GM12878 (cell line): ENCODE results near the gene IRF2. TPM values are rescaled to one million over a fixed set of nuclear protein-coding genes. Genes with fewer than 3 reads are reported as not detected.

ENCODE experiments used
- IRF4 ChIP-seq: IDR thresholded peaks from 2 replicates; pipeline ENCODE4 v1.6.1; 2011; ENCODE audit warnings: low read depth, low read length
- KLF5 ChIP-seq: fragments of 450-650 bp; IDR thresholded peaks from 2 replicates; pipeline ENCODE4 v1.6.1; 2014; ENCODE audit warnings: mild to moderate bottlenecking; ENCODE audit not compliant: partially characterized antibody
- MEF2A ChIP-seq: IDR thresholded peaks from 2 replicates; pipeline ENCODE4 v1.6.1; 2011; ENCODE audit warnings: low read depth, mild to moderate bottlenecking, low read length, moderate library complexity; ENCODE audit not compliant: insufficient read depth
- NR2C2 ChIP-seq: IDR thresholded peaks from 2 replicates; pipeline ENCODE4 v1.6.1; 2011; ENCODE audit warnings: borderline replicate concordance, low read depth; ENCODE audit not compliant: control insufficient read depth, insufficient read length
- NRF1 ChIP-seq: conservative IDR thresholded peaks from 2 replicates; pipeline ENCODE4 v1.6.1; 2011; ENCODE audit warnings: mild to moderate bottlenecking, low read depth, low read length, improper control_type of control experiment
- RUNX3 ChIP-seq: IDR thresholded peaks from 2 replicates; pipeline ENCODE4 v1.6.1; 2012; ENCODE audit warnings: low read length, inconsistent platforms
- SIX5 ChIP-seq: IDR thresholded peaks from 2 replicates; pipeline ENCODE4 v1.6.1; 2011; ENCODE audit warnings: mild to moderate bottlenecking, low read depth, low read length, moderate library complexity; ENCODE audit not compliant: severe bottlenecking
- SMAD5 ChIP-seq: IDR thresholded peaks from 2 replicates; pipeline ENCODE4 v1.6.1; 2016; ENCODE audit warnings: antibody characterized with exemption, low read depth
- SMARCA5 ChIP-seq: fragments of 450-650 bp; IDR thresholded peaks from 2 replicates; pipeline ENCODE4 v1.6.1; 2017; ENCODE audit warnings: mild to moderate bottlenecking
- SUZ12 ChIP-seq: fragments of 200-600 bp; sonication (generic); IDR thresholded peaks from one replicate; pipeline ENCODE4 v1.6.1; 2018; ENCODE audit warnings: antibody characterized with exemption, mild to moderate bottlenecking; ENCODE audit not compliant: unreplicated experiment
- TAF1 ChIP-seq: IDR thresholded peaks from 2 replicates; pipeline ENCODE4 v1.6.1; 2011; ENCODE audit warnings: mild to moderate bottlenecking, low read depth, low read length, borderline replicate concordance
- ZNF207 ChIP-seq: fragments of 450-650 bp; IDR thresholded peaks from 2 replicates; pipeline ENCODE4 v1.6.1; 2014; ENCODE audit warnings: antibody characterized with exemption, mild to moderate bottlenecking, borderline replicate concordance
- ZNF274 ChIP-seq: IDR thresholded peaks from one replicate; pipeline ENCODE4 v1.8.0; 2011; ENCODE audit not compliant: insufficient read length, insufficient read depth
- ZNF622 ChIP-seq: fragments of 450-650 bp; IDR thresholded peaks from 2 replicates; pipeline ENCODE4 v1.6.1; 2017; ENCODE audit warnings: mild to moderate bottlenecking, inconsistent platforms
- ZSCAN29 ChIP-seq: fragments of 450-650 bp; IDR thresholded peaks from 2 replicates; pipeline ENCODE4 v1.6.1; 2017; ENCODE audit warnings: mild to moderate bottlenecking, moderate library complexity
- polyA plus RNA-seq, 11 experiments: library from polyadenylated mRNA; depleted of rRNA in 4 of 11; unstranded in 6 of 11; stranded (reverse) in 5 of 11; fragments of >200 nt; fragmentation: Nextera tagmentation in 4 of 11; fragmentation: Illumina TruSeq in 1 of 11; extraction: Ambion mirVana in 4 of 11; extraction: Trizol in 1 of 11; gene quantifications; 1 replicate in 1 of 11; 2 replicates in 10 of 11; pipeline versions ENCODE4 v1.2.1 to v1.2.3, GENCODE V29; 2011 to 2016; ENCODE audit warnings: inconsistent platforms in 2 of 11, missing spikeins in 2 of 11, low read depth in 1 of 11
- total RNA-seq, 4 experiments: library from RNA; depleted of rRNA in 3 of 4; stranded (reverse); fragments of >200 nt in 3 of 4; fragmentation: Illumina TruSeq in 1 of 4; extraction: Trizol in 1 of 4; gene quantifications; 2 replicates each; pipeline versions ENCODE4 v1.2.1 to v1.2.3, GENCODE V29; 2013 to 2021
- TF ChIP-seq, protein P1 (sequence below): fragments of 150-350 bp; IDR thresholded peaks from 2 replicates; pipeline ENCODE4 v1.6.1; 2014; ENCODE audit warnings: mild to moderate bottlenecking, low read depth, low read length
- TF ChIP-seq, protein P2 (sequence below): fragments of 450-650 bp; formaldehyde crosslinking; IDR thresholded peaks from 2 replicates; pipeline ENCODE4 v1.4.0; 2020; ENCODE audit warnings: mild to moderate bottlenecking, moderate library complexity
- TF ChIP-seq, protein P3 (sequence below): IDR thresholded peaks from 2 replicates; pipeline ENCODE4 v1.6.1; 2011; ENCODE audit warnings: borderline replicate concordance, low read depth, mild to moderate bottlenecking, moderate library complexity, mixed read lengths, low read length; ENCODE audit not compliant: insufficient read depth; ENCODE audit errors: extremely low read length
- TF ChIP-seq, protein P4 (sequence below): fragments of 450-650 bp; IDR thresholded peaks from 2 replicates; pipeline ENCODE4 v1.6.1; 2016; ENCODE audit warnings: mild to moderate bottlenecking, moderate library complexity, borderline replicate concordance

Gene IRF2
- total and polyA plus RNA-seq, 10 of the 15 experiments (the other 5 are each of a cell fraction or from before 2014, with no cell fraction given): 45.1 to 99.3 (median 58.9) TPM

DNA sequence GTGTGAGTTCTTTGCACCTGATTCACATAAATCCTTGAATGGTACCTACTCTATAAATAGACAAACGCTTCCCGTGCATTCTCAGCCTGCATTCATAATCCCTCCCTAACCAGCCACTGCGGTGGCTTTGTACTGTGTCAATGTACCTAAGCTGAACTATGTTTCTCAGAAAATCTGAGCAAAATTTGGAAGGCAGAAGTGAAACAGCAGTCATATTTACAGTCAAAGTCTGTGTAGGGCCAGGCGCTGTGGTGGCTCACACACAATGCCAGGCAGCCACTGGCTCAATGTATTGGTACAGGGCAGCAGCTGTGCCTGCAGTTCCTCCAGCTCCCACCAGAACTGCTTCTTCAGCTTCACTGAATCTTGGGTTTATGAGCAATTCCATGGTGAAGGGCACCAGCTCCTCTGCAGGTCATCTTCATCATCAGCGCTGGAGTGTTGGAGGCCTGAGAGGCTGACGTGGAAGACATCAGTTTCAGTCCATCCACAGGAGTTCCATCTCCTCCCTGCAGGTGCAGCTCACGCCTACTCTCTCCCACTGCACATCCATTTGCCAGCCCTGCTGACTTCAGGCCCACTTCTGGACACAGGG lies 32.3 kb upstream of the IRF2 start (continued):
- TF ChIP-seq ZNF274 (no peak), SUZ12 (no peak), SMAD5 (no peak), SMARCA5 (no peak), RUNX3 (peak; percentile 68), SIX5 (no peak), NRF1 (no peak), TAF1 (no peak), KLF5 (no peak), ZNF207 (no peak), ZNF622 (no peak), NR2C2 (no peak), MEF2A (peak; percentile 57; the same call in 1 of the 2 replicates), IRF4 (peak; percentile 53; the same call in 1 of the 2 replicates), ZSCAN29 (no peak)
- TF ChIP-seq, protein P1, sequence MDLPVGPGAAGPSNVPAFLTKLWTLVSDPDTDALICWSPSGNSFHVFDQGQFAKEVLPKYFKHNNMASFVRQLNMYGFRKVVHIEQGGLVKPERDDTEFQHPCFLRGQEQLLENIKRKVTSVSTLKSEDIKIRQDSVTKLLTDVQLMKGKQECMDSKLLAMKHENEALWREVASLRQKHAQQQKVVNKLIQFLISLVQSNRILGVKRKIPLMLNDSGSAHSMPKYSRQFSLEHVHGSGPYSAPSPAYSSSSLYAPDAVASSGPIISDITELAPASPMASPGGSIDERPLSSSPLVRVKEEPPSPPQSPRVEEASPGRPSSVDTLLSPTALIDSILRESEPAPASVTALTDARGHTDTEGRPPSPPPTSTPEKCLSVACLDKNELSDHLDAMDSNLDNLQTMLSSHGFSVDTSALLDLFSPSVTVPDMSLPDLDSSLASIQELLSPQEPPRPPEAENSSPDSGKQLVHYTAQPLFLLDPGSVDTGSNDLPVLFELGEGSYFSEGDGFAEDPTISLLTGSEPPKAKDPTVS: no peak
- TF ChIP-seq, protein P2, sequence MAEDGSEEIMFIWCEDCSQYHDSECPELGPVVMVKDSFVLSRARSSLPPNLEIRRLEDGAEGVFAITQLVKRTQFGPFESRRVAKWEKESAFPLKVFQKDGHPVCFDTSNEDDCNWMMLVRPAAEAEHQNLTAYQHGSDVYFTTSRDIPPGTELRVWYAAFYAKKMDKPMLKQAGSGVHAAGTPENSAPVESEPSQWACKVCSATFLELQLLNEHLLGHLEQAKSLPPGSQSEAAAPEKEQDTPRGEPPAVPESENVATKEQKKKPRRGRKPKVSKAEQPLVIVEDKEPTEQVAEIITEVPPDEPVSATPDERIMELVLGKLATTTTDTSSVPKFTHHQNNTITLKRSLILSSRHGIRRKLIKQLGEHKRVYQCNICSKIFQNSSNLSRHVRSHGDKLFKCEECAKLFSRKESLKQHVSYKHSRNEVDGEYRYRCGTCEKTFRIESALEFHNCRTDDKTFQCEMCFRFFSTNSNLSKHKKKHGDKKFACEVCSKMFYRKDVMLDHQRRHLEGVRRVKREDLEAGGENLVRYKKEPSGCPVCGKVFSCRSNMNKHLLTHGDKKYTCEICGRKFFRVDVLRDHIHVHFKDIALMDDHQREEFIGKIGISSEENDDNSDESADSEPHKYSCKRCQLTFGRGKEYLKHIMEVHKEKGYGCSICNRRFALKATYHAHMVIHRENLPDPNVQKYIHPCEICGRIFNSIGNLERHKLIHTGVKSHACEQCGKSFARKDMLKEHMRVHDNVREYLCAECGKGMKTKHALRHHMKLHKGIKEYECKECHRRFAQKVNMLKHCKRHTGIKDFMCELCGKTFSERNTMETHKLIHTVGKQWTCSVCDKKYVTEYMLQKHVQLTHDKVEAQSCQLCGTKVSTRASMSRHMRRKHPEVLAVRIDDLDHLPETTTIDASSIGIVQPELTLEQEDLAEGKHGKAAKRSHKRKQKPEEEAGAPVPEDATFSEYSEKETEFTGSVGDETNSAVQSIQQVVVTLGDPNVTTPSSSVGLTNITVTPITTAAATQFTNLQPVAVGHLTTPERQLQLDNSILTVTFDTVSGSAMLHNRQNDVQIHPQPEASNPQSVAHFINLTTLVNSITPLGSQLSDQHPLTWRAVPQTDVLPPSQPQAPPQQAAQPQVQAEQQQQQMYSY (CRISPR knock-in tag): no peak
- TF ChIP-seq, protein P3, sequence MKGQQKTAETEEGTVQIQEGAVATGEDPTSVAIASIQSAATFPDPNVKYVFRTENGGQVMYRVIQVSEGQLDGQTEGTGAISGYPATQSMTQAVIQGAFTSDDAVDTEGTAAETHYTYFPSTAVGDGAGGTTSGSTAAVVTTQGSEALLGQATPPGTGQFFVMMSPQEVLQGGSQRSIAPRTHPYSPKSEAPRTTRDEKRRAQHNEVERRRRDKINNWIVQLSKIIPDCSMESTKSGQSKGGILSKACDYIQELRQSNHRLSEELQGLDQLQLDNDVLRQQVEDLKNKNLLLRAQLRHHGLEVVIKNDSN: no peak
- TF ChIP-seq, protein P4, sequence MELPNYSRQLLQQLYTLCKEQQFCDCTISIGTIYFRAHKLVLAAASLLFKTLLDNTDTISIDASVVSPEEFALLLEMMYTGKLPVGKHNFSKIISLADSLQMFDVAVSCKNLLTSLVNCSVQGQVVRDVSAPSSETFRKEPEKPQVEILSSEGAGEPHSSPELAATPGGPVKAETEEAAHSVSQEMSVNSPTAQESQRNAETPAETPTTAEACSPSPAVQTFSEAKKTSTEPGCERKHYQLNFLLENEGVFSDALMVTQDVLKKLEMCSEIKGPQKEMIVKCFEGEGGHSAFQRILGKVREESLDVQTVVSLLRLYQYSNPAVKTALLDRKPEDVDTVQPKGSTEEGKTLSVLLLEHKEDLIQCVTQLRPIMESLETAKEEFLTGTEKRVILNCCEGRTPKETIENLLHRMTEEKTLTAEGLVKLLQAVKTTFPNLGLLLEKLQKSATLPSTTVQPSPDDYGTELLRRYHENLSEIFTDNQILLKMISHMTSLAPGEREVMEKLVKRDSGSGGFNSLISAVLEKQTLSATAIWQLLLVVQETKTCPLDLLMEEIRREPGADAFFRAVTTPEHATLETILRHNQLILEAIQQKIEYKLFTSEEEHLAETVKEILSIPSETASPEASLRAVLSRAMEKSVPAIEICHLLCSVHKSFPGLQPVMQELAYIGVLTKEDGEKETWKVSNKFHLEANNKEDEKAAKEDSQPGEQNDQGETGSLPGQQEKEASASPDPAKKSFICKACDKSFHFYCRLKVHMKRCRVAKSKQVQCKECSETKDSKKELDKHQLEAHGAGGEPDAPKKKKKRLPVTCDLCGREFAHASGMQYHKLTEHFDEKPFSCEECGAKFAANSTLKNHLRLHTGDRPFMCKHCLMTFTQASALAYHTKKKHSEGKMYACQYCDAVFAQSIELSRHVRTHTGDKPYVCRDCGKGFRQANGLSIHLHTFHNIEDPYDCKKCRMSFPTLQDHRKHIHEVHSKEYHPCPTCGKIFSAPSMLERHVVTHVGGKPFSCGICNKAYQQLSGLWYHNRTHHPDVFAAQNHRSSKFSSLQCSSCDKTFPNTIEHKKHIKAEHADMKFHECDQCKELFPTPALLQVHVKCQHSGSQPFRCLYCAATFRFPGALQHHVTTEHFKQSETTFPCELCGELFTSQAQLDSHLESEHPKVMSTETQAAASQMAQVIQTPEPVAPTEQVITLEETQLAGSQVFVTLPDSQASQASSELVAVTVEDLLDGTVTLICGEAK: no peak
